K562 (cell line): ENCODE data around the gene RARRES1. TPM values are rescaled to one million over a fixed set of nuclear protein-coding genes. Genes with fewer than 3 reads are reported as not detected.

ENCODE experiments used
- GATA2 ChIP-seq: sonication (generic); formaldehyde crosslinking; IDR thresholded peaks from 2 replicates; pipeline ENCODE4 v1.4.0; 2020; ENCODE audit warnings: mild to moderate bottlenecking, missing genetic modification reagents
- RAD21 ChIP-seq, 2 experiments: fragments of 250-450 bp in 1 of 2; fragments of 450-650 bp in 1 of 2; sonication (Bioruptor Pico) in 1 of 2; formaldehyde crosslinking in 1 of 2; IDR thresholded peaks in 1 of 2; conservative IDR thresholded peaks in 1 of 2; 2 replicates each; pipeline versions ENCODE4 v1.4.0 to v1.8.0; 2020 to 2022; ENCODE audit warnings: mild to moderate bottlenecking in 2 of 2, moderate library complexity in 1 of 2
- RB1 ChIP-seq: fragments of 450-650 bp; IDR thresholded peaks from 2 replicates; pipeline ENCODE4 v1.6.1; 2017; ENCODE audit warnings: low read depth, mild to moderate bottlenecking
- SRSF1 ChIP-seq: fragments of 200-400 bp; formaldehyde crosslinking; IDR thresholded peaks from 2 replicates; pipeline ENCODE4 v1.6.1; 2017; ENCODE audit warnings: mild to moderate bottlenecking, low read depth, low read length, moderate library complexity
- TEAD4 ChIP-seq, 2 experiments: sonication (generic) in 1 of 2; formaldehyde crosslinking in 1 of 2; IDR thresholded peaks; 2 replicates each; pipeline versions ENCODE4 v1.6.1 to v1.8.0; 2012 to 2022; ENCODE audit warnings: borderline replicate concordance in 1 of 2, inconsistent platforms in 1 of 2, low read length in 1 of 2, mild to moderate bottlenecking in 1 of 2, missing genetic modification reagents in 1 of 2
- polyA plus RNA-seq, 8 experiments: library from polyadenylated mRNA; depleted of rRNA in 4 of 8; stranded (reverse) in 5 of 8; unstranded in 3 of 8; fragments of >200 nt; fragmentation: Nextera tagmentation in 2 of 8; fragmentation: Illumina TruSeq in 1 of 8; extraction: Ambion mirVana in 2 of 8; extraction: Trizol in 1 of 8; gene quantifications; 2 replicates each; pipeline versions ENCODE4 v1.2.1 to v1.2.3, GENCODE V29; 2011 to 2014; ENCODE audit warnings: inconsistent platforms in 1 of 8, missing spikeins in 1 of 8
- total RNA-seq, 7 experiments: library from RNA; depleted of rRNA in 6 of 7; stranded (reverse); fragments of >200 nt in 6 of 7; fragmentation: Illumina TruSeq in 2 of 7; extraction: Trizol in 2 of 7; gene quantifications; 2 replicates each; pipeline versions ENCODE4 v1.2.1 to v1.2.3, GENCODE V29; 2011 to 2021; ENCODE audit warnings: low replicate concordance in 1 of 7
- TF ChIP-seq, protein P1 (sequence below): fragments of 200-400 bp; formaldehyde crosslinking; IDR thresholded peaks from 2 replicates; pipeline ENCODE4 v1.6.1; 2017; ENCODE audit warnings: mild to moderate bottlenecking, low read depth, low read length, moderate library complexity
- TF ChIP-seq, protein P2 (sequence below): fragments of 450-650 bp; IDR thresholded peaks from 2 replicates; pipeline ENCODE4 v1.6.1; 2016; ENCODE audit warnings: missing biosample characterization, missing genetic modification characterization
- TF ChIP-seq, protein P3 (sequence below): fragments of 450-650 bp; IDR thresholded peaks from 2 replicates; pipeline ENCODE4 v1.6.1; 2017; ENCODE audit warnings: antibody characterized with exemption, mild to moderate bottlenecking

Gene RARRES1
- total and polyA plus RNA-seq, 9 of the 15 experiments (the other 6 are each of a cell fraction or from before 2014, with no cell fraction given) = not detected

DNA sequence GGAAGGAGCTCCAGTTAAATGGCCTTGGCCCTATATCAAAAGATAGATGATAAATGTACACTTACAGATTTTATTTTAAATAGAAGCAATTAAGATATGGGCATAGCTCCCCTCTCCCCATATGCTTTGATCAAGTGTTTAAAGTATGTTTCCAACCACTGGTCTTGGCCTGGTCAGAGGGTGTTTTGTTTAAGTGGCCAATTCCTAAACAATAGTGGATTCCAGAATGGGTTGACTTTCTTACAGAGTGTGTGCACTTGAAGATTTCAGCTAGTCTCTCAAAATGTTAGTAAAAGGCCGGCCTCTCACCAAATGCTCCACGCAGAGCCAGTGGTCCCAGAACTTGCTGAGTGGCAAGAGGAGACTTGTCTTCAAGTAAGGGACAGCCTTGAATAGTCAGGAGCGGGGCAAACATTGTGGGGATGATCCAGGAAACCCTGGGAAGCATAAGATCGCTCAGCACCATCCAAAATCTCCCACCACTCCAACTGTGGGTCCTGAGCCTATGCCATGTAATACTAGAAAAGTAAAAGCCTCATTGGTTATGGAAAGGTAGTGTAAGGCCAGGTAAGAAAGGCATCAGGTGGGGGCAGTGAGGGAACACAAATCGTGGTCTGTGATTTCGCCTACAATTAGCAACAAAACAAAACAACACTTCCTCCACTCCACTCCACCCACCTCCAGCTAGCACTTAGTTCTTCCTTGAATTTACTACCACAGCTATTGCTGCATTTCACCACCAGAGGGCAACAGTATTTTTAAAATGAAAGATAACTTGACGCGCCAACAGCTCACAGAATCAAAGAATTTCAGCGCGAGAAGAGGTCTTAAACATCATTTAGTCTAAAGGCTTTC is 4.8 kb downstream of the RARRES1 start (continued):
- no peak for TF ChIP-seq SRSF1
- TF ChIP-seq RAD21 (CRISPR knock-in tag; conservative IDR thresholded peaks at IDR 0.05 in 1 of 2, IDR thresholded peaks at IDR 0.05 in 1 of 2) = peak; percentile 92 to 95
- peak; percentile 74; the same call in 1 of the 2 replicates for TF ChIP-seq RB1
- peak; percentile 28; the same call in 1 of the 2 replicates for TF ChIP-seq GATA2 (CRISPR knock-in tag)
- TF ChIP-seq, protein P1, sequence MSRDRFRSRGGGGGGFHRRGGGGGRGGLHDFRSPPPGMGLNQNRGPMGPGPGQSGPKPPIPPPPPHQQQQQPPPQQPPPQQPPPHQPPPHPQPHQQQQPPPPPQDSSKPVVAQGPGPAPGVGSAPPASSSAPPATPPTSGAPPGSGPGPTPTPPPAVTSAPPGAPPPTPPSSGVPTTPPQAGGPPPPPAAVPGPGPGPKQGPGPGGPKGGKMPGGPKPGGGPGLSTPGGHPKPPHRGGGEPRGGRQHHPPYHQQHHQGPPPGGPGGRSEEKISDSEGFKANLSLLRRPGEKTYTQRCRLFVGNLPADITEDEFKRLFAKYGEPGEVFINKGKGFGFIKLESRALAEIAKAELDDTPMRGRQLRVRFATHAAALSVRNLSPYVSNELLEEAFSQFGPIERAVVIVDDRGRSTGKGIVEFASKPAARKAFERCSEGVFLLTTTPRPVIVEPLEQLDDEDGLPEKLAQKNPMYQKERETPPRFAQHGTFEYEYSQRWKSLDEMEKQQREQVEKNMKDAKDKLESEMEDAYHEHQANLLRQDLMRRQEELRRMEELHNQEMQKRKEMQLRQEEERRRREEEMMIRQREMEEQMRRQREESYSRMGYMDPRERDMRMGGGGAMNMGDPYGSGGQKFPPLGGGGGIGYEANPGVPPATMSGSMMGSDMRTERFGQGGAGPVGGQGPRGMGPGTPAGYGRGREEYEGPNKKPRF = no peak
- 0 out of 2 replicates have a peak, but pooled peaks have one; percentile 11 for TF ChIP-seq TEAD4 (IDR thresholded peaks at IDR 0.05; ENCODE audit: low read length)
- no peak for TF ChIP-seq TEAD4 (CRISPR knock-in tag; IDR thresholded peaks at IDR 0.05; ENCODE audit: borderline replicate concordance)
- TF ChIP-seq, protein P2, sequence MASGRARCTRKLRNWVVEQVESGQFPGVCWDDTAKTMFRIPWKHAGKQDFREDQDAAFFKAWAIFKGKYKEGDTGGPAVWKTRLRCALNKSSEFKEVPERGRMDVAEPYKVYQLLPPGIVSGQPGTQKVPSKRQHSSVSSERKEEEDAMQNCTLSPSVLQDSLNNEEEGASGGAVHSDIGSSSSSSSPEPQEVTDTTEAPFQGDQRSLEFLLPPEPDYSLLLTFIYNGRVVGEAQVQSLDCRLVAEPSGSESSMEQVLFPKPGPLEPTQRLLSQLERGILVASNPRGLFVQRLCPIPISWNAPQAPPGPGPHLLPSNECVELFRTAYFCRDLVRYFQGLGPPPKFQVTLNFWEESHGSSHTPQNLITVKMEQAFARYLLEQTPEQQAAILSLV (tag) = 0 out of 2 replicates have a peak, but pooled peaks have one; percentile 9
- TF ChIP-seq, protein P3, sequence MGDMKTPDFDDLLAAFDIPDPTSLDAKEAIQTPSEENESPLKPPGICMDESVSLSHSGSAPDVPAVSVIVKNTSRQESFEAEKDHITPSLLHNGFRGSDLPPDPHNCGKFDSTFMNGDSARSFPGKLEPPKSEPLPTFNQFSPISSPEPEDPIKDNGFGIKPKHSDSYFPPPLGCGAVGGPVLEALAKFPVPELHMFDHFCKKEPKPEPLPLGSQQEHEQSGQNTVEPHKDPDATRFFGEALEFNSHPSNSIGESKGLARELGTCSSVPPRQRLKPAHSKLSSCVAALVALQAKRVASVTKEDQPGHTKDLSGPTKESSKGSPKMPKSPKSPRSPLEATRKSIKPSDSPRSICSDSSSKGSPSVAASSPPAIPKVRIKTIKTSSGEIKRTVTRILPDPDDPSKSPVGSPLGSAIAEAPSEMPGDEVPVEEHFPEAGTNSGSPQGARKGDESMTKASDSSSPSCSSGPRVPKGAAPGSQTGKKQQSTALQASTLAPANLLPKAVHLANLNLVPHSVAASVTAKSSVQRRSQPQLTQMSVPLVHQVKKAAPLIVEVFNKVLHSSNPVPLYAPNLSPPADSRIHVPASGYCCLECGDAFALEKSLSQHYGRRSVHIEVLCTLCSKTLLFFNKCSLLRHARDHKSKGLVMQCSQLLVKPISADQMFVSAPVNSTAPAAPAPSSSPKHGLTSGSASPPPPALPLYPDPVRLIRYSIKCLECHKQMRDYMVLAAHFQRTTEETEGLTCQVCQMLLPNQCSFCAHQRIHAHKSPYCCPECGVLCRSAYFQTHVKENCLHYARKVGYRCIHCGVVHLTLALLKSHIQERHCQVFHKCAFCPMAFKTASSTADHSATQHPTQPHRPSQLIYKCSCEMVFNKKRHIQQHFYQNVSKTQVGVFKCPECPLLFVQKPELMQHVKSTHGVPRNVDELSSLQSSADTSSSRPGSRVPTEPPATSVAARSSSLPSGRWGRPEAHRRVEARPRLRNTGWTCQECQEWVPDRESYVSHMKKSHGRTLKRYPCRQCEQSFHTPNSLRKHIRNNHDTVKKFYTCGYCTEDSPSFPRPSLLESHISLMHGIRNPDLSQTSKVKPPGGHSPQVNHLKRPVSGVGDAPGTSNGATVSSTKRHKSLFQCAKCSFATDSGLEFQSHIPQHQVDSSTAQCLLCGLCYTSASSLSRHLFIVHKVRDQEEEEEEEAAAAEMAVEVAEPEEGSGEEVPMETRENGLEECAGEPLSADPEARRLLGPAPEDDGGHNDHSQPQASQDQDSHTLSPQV = peak; percentile 61; the same call in 1 of the 2 replicates
